GM12874 (cell line): ENCODE data around the gene IL5RA.

Source experiments
- CTCF ChIP-seq: IDR thresholded peaks from 2 replicates; pipeline ENCODE4 v1.5.1; 2011; ENCODE audit warnings: low read depth, mild to moderate bottlenecking, control low read depth, low read length, moderate library complexity; ENCODE audit not compliant: insufficient read depth

The IL5RA gene

DNA sequence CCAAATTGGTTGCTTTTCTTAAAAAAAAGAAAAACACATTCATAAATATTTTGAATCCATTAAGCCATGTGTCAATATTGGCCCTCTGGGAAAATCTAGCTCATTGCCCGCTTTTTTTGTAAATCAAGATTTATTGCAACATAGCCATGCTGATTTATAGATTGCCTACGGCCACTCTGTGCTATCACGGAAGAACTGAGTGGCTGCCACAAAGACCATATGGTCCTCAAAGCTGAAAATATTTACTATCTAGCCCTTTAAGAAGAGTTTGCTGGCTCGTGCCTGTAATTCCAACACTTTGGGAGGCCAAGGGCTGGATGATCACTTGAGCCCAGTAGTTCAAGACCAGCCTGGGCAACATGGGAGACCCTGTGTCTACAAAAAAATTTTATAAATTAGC is 45.9 kb downstream of the IL5RA start:
- no peak for TF ChIP-seq CTCF

DNA sequence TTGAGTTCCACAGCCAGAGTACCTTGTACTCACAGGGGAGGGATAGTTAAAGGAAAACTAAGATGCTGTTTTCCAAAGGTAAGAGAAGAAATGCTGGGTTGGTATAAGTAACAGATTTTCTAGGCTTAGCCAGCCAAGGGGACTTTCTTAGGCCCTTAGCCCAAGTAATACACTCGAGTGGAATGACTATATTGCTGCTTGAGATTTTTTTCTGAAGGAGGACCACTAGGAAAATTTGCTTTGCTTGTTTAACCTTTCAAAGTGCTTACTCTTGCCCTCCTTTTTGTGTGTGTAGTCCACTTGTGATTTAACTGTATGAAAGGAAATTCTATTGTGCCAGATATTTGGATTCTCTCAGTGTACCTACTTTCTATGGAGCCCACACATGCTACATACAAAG is 50.5 kb downstream of the IL5RA start:
- no peak for TF ChIP-seq CTCF

GRCh38 chr3:3053974-3054373 is 56.2 kb downstream of the IL5RA start:
- no peak for TF ChIP-seq CTCF

DNA sequence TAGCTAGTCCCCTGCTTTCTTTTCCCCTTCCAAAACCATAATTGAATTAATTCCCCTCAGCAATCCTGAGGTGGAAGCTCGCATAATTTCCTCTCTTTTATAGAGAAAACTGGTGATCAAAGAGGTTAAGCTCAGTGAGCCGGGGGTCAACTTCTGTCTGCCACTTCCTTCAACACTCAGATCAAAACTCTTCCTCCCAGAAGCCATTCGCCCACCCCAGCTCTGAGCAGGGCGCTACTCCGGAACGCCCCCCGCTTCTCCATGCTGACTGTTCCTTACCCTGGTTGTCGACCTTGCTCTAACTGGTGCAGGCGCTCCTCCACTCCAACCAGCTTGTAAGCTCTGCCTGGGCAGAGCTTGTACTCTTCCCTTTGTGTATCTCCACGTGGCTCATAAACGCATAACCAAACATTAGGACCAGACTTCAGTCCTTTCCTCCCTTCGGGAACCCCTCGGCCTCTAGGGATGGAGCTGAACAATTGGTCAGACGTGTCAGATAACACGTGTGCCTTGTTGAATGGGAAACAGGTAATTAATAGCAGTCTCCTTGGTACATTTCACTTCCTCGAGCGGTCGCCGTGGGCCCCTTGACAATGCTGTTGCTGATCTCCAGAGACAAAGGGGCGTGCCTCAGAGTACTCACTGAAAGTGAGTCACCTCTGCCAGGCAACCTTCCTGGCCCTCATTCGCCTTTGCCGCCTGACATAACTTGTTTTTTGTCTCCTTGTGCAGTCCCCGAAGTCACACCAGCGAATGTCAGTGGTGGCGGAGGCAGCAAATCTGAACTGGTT is 71.8 kb downstream of the IL5RA start:
- no peak for TF ChIP-seq CTCF

DNA sequence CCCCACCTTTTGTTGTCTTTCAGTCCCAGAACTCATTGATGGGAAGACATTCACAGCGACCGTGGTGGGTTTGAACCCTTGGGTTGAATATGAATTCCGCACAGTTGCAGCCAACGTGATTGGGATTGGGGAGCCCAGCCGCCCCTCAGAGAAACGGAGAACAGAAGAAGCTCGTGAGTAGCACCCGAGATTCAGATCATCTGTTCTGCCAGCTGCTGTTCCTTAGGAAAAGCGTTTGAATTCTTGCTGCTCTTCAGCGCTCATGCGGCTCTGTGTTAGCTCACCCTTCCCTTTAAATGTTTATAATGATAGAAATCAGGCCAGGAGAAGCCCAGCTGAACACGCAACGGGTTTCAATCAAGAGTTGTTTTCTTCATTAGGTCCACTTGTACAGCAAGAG is 73.0 kb downstream of the IL5RA start:
- no peak for TF ChIP-seq CTCF

- no peak for TF ChIP-seq CTCF
These were observed 78.8 kb downstream of the IL5RA start for GRCh38 chr3:3031326-3031725.

GRCh38 chr3:3027976-3028567 is 82.1 kb downstream of the IL5RA start:
- TF ChIP-seq CTCF = no peak
